Esophagus muscularis mucosa (tissue), 4 donors: ENCODE data around the gene SMAP1. TPM values are rescaled to one million over a fixed set of nuclear protein-coding genes. Genes with fewer than 3 reads are reported as not detected.

Experiments used
- DNase-seq: peaks from one replicate; pipeline ENCODE4 v3.0.0-alpha.2; 2017; ENCODE audit errors: extremely low spot score
- H3K27ac ChIP-seq, 4 donors: fragments of 200-600 bp; sonication (generic); replicated peaks in 1 of 4; 1 replicate in 3 of 4; 2 replicates in 1 of 4; pipeline ENCODE4 v1.5.1; 2016 to 2019; ENCODE audit warnings: mild to moderate bottlenecking in 1 of 4
- H3K27me3 ChIP-seq, 4 donors: fragments of 200-600 bp; sonication (generic); one replicate each; pipeline versions ENCODE4 v1.5.1 to v1.6.0; 2016 to 2019
- H3K36me3 ChIP-seq, 4 donors: fragments of 200-600 bp; sonication (generic); one replicate each; pipeline ENCODE4 v1.5.1; 2016 to 2019
- H3K4me1 ChIP-seq, 4 donors: fragments of 200-600 bp; sonication (generic); one replicate each; pipeline ENCODE4 v1.5.1; 2016 to 2019
- H3K4me3 ChIP-seq, 4 donors: fragments of 200-600 bp; sonication (generic); 1 replicate in 2 of 4; 2 replicates in 2 of 4; pipeline ENCODE4 v1.5.1; 2016 to 2019; ENCODE audit warnings: mild to moderate bottlenecking in 4 of 4, moderate library complexity in 1 of 4
- H3K9me3 ChIP-seq, 4 donors: fragments of 200-600 bp; sonication (generic); 1 replicate in 3 of 4; 2 replicates in 1 of 4; pipeline ENCODE4 v1.5.1; 2016 to 2019
- CTCF ChIP-seq, 3 experiments: fragments of 200-600 bp in 2 of 3; fragments of 450-650 bp in 1 of 3; sonication (generic) in 2 of 3; IDR thresholded peaks; one replicate each; pipeline ENCODE4 v1.5.1; 2017 to 2019; ENCODE audit warnings: antibody characterized with exemption in 3 of 3, mild to moderate bottlenecking in 2 of 3, moderate library complexity in 1 of 3
- EP300 ChIP-seq: sonication (generic); formaldehyde crosslinking; IDR thresholded peaks from one replicate; pipeline ENCODE4 v1.6.1; 2017; ENCODE audit warnings: antibody characterized with exemption
- POLR2A ChIP-seq: fragments of 450-650 bp; IDR thresholded peaks from one replicate; pipeline ENCODE4 v1.6.1; 2017; ENCODE audit warnings: antibody characterized with exemption, moderate library complexity, mild to moderate bottlenecking, low read depth
- POLR2AphosphoS5 ChIP-seq, 2 donors: sonication (generic); formaldehyde crosslinking; IDR thresholded peaks; one replicate each; pipeline ENCODE4 v1.6.1; 2017; ENCODE audit warnings: antibody characterized with exemption in 2 of 2
- WGBS: methylation state at CpG from one replicate; pipeline ENCODE4 v1.1.5; 2018; 5-methylcytosine and 5-hydroxymethylcytosine counted together
- intact Hi-C: fragments of 100-400 bp; cut with DNase I; formaldehyde crosslinking; loops from one replicate; pipeline ENCODE4 v1.15.1; 2023
- total RNA-seq, 4 donors: library from RNA; depleted of rRNA; stranded (reverse); fragments of >200 nt; gene quantifications; one replicate each; pipeline versions ENCODE4 v1.1.0 to v1.2.1, GENCODE V29; 2016

The SMAP1 gene
- total RNA-seq, 4 donors from 2014 or later: 23.7 to 33.1 (median 29.5) TPM

- peaks cover 0 to 6% (median 0%) of the 10 kb centered on the region in 4 donors for H3K4me1 ChIP-seq
- no peak for TF ChIP-seq POLR2AphosphoS5 (IDR thresholded peaks at IDR 0.05)
- TF ChIP-seq POLR2A: no peak
- no peak for TF ChIP-seq EP300
- TF ChIP-seq CTCF (IDR thresholded peaks at IDR 0.05): no peak
- no peak overlapping the region for H3K27ac ChIP-seq
- H3K9me3 ChIP-seq: peaks cover 0 to 5% (median 2%) of the 10 kb centered on the region in 4 donors
- 88% methylated on average over 1 of the region's 1 CpG for WGBS
- H3K27me3 ChIP-seq: no peaks in the 10 kb centered on the region
- no peak overlapping the region for H3K4me3 ChIP-seq
- no peaks in the 10 kb centered on the region for H3K36me3 ChIP-seq
- intact Hi-C loops: no loop called here
- DNase-seq: no peak
Measured at GRCh38 chr6:70693887-70694286, 26.2 kb downstream of the SMAP1 start.

GRCh38 chr6:70694371-70694770 lies 26.7 kb downstream of the SMAP1 start:
- H3K4me1 ChIP-seq: peaks cover 0 to 6% (median 0%) of the 10 kb centered on the region in 4 donors
- no peak overlapping the region for H3K27ac ChIP-seq
- DNase-seq: no peak
- intact Hi-C loops: no loop called here
- no peak overlapping the region for H3K4me3 ChIP-seq
- peaks cover 0 to 5% (median 2%) of the 10 kb centered on the region in 4 donors for H3K9me3 ChIP-seq
- no peaks in the 10 kb centered on the region for H3K27me3 ChIP-seq
- peaks cover 0 to under 1% (median 0%) of the 10 kb centered on the region in 4 donors for H3K36me3 ChIP-seq
- 73% methylated on average over 1 of the region's 1 CpG for WGBS
- TF ChIP-seq POLR2A: no peak
- TF ChIP-seq CTCF (IDR thresholded peaks at IDR 0.05): no peak

DNA sequence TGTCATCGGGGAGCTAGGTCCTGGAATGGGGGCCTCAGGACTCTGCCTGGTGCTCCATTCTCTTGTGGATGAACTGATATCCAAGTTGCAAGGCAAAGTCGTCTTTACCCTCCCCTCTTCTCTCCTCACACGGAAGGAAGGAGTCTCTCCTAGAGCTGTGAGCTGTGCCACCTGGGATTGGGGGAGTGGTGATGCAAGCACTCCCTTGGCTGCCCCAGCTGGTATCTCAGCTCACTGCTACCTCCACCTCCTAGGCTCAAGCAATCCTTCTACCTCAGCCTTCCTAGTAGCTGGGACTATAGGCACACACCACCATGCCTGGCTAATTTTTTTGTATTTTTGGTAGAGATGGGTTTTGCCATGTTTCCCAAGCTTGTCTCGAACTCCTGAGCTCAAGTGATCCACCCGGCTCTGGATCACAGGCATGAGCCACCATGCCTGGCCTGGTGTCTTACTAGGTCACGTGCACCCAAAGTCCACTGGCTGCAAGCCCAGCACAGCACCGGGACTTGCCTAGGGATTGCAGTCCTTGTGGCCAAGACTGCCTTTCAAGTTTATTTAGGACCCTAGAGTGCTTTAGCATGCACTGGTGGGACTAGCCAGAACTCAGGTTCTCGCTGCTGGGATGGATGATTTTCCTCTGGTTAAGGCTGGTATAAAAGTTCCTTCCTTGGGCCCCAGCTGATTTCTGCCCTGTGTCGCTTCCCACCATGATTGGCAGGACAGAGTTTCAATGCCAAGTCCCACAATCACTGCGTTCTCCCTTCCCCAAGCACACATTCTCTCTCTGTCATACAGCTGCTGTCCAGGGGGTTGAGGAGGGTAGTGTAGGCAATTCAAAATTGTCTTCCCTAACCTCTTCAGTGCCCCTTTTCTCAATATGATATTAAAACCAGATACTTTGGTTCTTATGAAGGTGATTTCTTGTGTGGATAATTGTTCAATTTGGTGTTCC lies 33.5 kb downstream of the SMAP1 start:
- Histone ChIP-seq H3K27me3 (no peaks in the 10 kb centered on the region), H3K36me3 (peaks cover 0 to 14% (median 0%) of the 10 kb centered on the region in 4 donors), H3K4me3 (no peak overlapping the region), H3K27ac (no peak overlapping the region), H3K9me3 (no peaks in the 10 kb centered on the region), H3K4me1 (peaks cover 0 to 11% (median 9%) of the 10 kb centered on the region in 4 donors)
- 73% methylated on average over 10 of the region's 10 CpGs for WGBS
- TF ChIP-seq POLR2A (no peak), EP300 (no peak), POLR2AphosphoS5 (IDR thresholded peaks at IDR 0.05) (no peak), CTCF (IDR thresholded peaks at IDR 0.05) (no peak)
- intact Hi-C loops: no loop called here
- DNase-seq: no peak

GRCh38 chr6:70705772-70706171 lies 38.1 kb downstream of the SMAP1 start:
- WGBS: 98% methylated on average over 2 of the region's 2 CpGs

More at GRCh38 chr6:70705772-70706171, 38.1 kb downstream of the SMAP1 start:
- intact Hi-C loops: loop anchor here (2.0 kb wide), 1 partner anchor 179 kb away; no protein-coding TSS in a partner anchor
- Histone ChIP-seq H3K4me3 (no peak overlapping the region), H3K27me3 (no peaks in the 10 kb centered on the region), H3K4me1 (peaks cover 0 to 14% (median 9%) of the 10 kb centered on the region in 4 donors), H3K36me3 (peaks cover 0 to 1% (median 0%) of the 10 kb centered on the region in 4 donors), H3K9me3 (no peaks in the 10 kb centered on the region), H3K27ac (no peak overlapping the region)
- TF ChIP-seq POLR2AphosphoS5 (IDR thresholded peaks at IDR 0.05) (no peak), CTCF (IDR thresholded peaks at IDR 0.05) (no peak), POLR2A (no peak), EP300 (no peak)
- no peak for DNase-seq
